Trophoblast cell (in vitro differentiated cells and primary cell): ENCODE data around the gene DNAH1.

Source experiments
- DNase-seq, 2 donors: peaks; one replicate each; pipeline ENCODE4 v3.0.0-alpha.2; 2016
- H2AFZ ChIP-seq: 2 replicates; pipeline ENCODE4 v1.6.1; 2013; ENCODE audit warnings: low read length, moderate library complexity, mild to moderate bottlenecking; ENCODE audit not compliant: insufficient read depth, poor library complexity
- H2AK5ac ChIP-seq: 2 replicates; pipeline ENCODE4 v1.6.1; 2013; ENCODE audit warnings: mild to moderate bottlenecking, low read length
- H2BK120ac ChIP-seq: 2 replicates; pipeline ENCODE4 v1.6.1; 2013; ENCODE audit warnings: low read length, mild to moderate bottlenecking, moderate library complexity; ENCODE audit not compliant: insufficient read depth, poor library complexity
- H2BK12ac ChIP-seq: 2 replicates; pipeline ENCODE4 v1.6.1; 2013; ENCODE audit warnings: mild to moderate bottlenecking, low read length, moderate library complexity
- H2BK5ac ChIP-seq: 2 replicates; pipeline ENCODE4 v1.6.1; 2013; ENCODE audit warnings: low read length, low read depth, moderate library complexity, mild to moderate bottlenecking; ENCODE audit not compliant: poor library complexity
- H3K14ac ChIP-seq: 2 replicates; pipeline ENCODE4 v1.6.1; 2013; ENCODE audit warnings: mild to moderate bottlenecking, low read length
- H3K18ac ChIP-seq: 2 replicates; pipeline ENCODE4 v1.6.1; 2013; ENCODE audit warnings: mild to moderate bottlenecking, low read length
- H3K23ac ChIP-seq: 2 replicates; pipeline ENCODE4 v1.6.1; 2013; ENCODE audit warnings: low read length
- H3K27ac ChIP-seq: 2 replicates; pipeline ENCODE4 v1.5.1; 2013; ENCODE audit warnings: low read depth, mild to moderate bottlenecking, inconsistent platforms, low read length, moderate library complexity
- H3K27me3 ChIP-seq: 2 replicates; pipeline ENCODE4 v1.6.1; 2013; ENCODE audit warnings: inconsistent platforms, mild to moderate bottlenecking, low read length, moderate library complexity; ENCODE audit not compliant: insufficient read depth
- H3K36me3 ChIP-seq, 2 experiments: 1 replicate in 1 of 2; 2 replicates in 1 of 2; pipeline ENCODE4 v1.6.1; 2013; ENCODE audit warnings: low read length in 2 of 2, mild to moderate bottlenecking in 2 of 2, moderate library complexity in 1 of 2; ENCODE audit not compliant: insufficient read depth in 2 of 2, control insufficient read depth in 1 of 2
- H3K4ac ChIP-seq: 2 replicates; pipeline ENCODE4 v1.6.1; 2013; ENCODE audit warnings: low read depth, mild to moderate bottlenecking, low read length, moderate library complexity
- H3K4me1 ChIP-seq, 2 experiments: 1 replicate in 1 of 2; 2 replicates in 1 of 2; pipeline ENCODE4 v1.6.1; 2013; ENCODE audit warnings: low read length in 2 of 2, mild to moderate bottlenecking in 2 of 2, moderate library complexity in 1 of 2; ENCODE audit not compliant: insufficient read depth in 2 of 2, control insufficient read depth in 1 of 2
- H3K4me2 ChIP-seq: 2 replicates; pipeline ENCODE4 v1.6.1; 2013; ENCODE audit warnings: inconsistent platforms, mild to moderate bottlenecking, low read length, moderate library complexity
- H3K4me3 ChIP-seq: 2 replicates; pipeline ENCODE4 v1.5.1; 2013; ENCODE audit warnings: mild to moderate bottlenecking, low read depth, low read length, inconsistent platforms
- H3K79me1 ChIP-seq: one replicate; pipeline ENCODE4 v1.6.1; 2013; ENCODE audit warnings: low read length
- H3K79me2 ChIP-seq: 2 replicates; pipeline ENCODE4 v1.6.1; 2013; ENCODE audit warnings: low read length, mild to moderate bottlenecking; ENCODE audit not compliant: control insufficient read depth, insufficient read depth, poor library complexity
- H3K9ac ChIP-seq: 2 replicates; pipeline ENCODE4 v1.6.1; 2013; ENCODE audit warnings: mild to moderate bottlenecking, low read length
- H3K9me3 ChIP-seq: 2 replicates; pipeline ENCODE4 v1.6.1; 2013; ENCODE audit warnings: low read depth, mild to moderate bottlenecking, control low read depth, inconsistent platforms, low read length; ENCODE audit not compliant: insufficient read depth
- H4K12ac ChIP-seq: 2 replicates; pipeline ENCODE4 v1.6.1; 2013; ENCODE audit warnings: low read depth, mild to moderate bottlenecking, low read length, moderate library complexity
- H4K8ac ChIP-seq: 2 replicates; pipeline ENCODE4 v1.6.1; 2013; ENCODE audit warnings: low read depth, mild to moderate bottlenecking, low read length, moderate library complexity
- H4K91ac ChIP-seq: one replicate; pipeline ENCODE4 v1.6.1; 2013; ENCODE audit warnings: low read depth, mild to moderate bottlenecking, low read length, moderate library complexity
- WGBS: extraction: QIAGEN DNeasy Blood & Tissue Kit; methylation state at CpG from one replicate; pipeline ENCODE4 v1.1.7; 2013; ENCODE audit warnings: missing lambda C conversion rate; ENCODE audit not compliant: insufficient read length, insufficient coverage; ENCODE audit errors: extremely low coverage; 5-methylcytosine and 5-hydroxymethylcytosine counted together

The DNAH1 gene

GRCh38 chr3:52306978-52307377, 9.1 kb upstream of the DNAH1 start:
- Histone ChIP-seq H2BK120ac (no peak overlapping the region), H4K12ac (no peak overlapping the region), H3K9me3 (no peaks in the 10 kb centered on the region), H2AFZ (no peak overlapping the region), H2AK5ac (no peak overlapping the region), H3K27ac (no peak overlapping the region), H3K14ac (no peak overlapping the region), H3K4me2 (no peak overlapping the region), H3K4ac (no peak overlapping the region), H3K79me2 (no peaks in the 10 kb centered on the region), H3K27me3 (no peaks in the 10 kb centered on the region), H3K4me3 (no peak overlapping the region), H3K23ac (no peak overlapping the region), H4K8ac (no peak overlapping the region), H3K4me1 (peaks cover 0 to 2% of the 10 kb centered on the region in 2 experiments), H3K79me1 (no peaks in the 10 kb centered on the region), H2BK5ac (no peak overlapping the region), H2BK12ac (no peak overlapping the region), H3K36me3 (no peaks in the 10 kb centered on the region), H4K91ac (no peak overlapping the region), H3K18ac (no peak overlapping the region), H3K9ac (no peak overlapping the region)
- no CpG with 5 or more reads among the region's 4 CpGs for WGBS
- no peak for DNase-seq

DNA sequence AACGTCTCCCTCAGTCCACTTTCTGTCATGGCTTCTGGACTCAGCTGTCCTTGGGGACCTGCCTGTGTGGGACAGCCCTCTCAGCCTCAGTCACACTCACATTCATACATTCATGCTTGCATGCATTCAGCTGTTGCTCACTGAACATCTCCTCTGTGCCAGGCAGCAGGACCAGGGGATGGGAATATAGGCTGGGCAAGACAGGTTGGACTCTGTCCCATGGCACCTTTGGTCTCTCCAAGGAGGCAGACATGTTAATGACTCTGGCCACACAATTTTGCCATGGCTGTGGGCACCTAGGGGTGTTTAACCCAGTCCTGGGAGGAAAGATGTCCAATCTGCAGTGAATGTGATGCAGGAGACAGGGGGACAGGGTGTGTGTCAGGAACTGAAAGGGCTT, 7.8 kb upstream of the DNAH1 start:
- Histone ChIP-seq H3K4me2 (no peak overlapping the region), H3K9me3 (no peaks in the 10 kb centered on the region), H2BK120ac (no peak overlapping the region), H3K27ac (no peak overlapping the region), H3K27me3 (no peaks in the 10 kb centered on the region), H2AFZ (no peak overlapping the region), H3K9ac (no peak overlapping the region), H4K12ac (no peak overlapping the region), H3K18ac (no peak overlapping the region), H3K14ac (no peak overlapping the region), H2BK5ac (no peak overlapping the region), H4K91ac (no peak overlapping the region), H3K79me1 (no peaks in the 10 kb centered on the region), H3K36me3 (no peaks in the 10 kb centered on the region), H3K23ac (no peak overlapping the region), H3K4me3 (no peak overlapping the region), H3K79me2 (no peaks in the 10 kb centered on the region), H3K4ac (no peak overlapping the region), H3K4me1 (peaks cover 2 to 4% of the 10 kb centered on the region in 2 experiments), H2BK12ac (no peak overlapping the region), H4K8ac (no peak overlapping the region), H2AK5ac (no peak overlapping the region)
- DNase-seq: no peak
- WGBS: no CpG with 5 or more reads among the region's 1 CpG

GRCh38 chr3:52310861-52311575, 5.1 kb upstream of the DNAH1 start:
- peaks cover 13 to 15% of the 10 kb centered on the region in 2 experiments for H3K4me1 ChIP-seq
- no peak overlapping the region for H4K91ac ChIP-seq
- H2AFZ ChIP-seq: no peak overlapping the region
- no peak overlapping the region for H3K18ac ChIP-seq
- no peak overlapping the region for H4K12ac ChIP-seq
- H3K36me3 ChIP-seq: no peaks in the 10 kb centered on the region
- no peak overlapping the region for H2BK120ac ChIP-seq
- WGBS: no CpG with 5 or more reads among the region's 9 CpGs
- H3K4ac ChIP-seq: no peak overlapping the region
- H3K27me3 ChIP-seq: no peaks in the 10 kb centered on the region
- H4K8ac ChIP-seq: no peak overlapping the region
- H3K9ac ChIP-seq: no peak overlapping the region
- H3K79me1 ChIP-seq: no peaks in the 10 kb centered on the region
- H3K14ac ChIP-seq: no peak overlapping the region
- no peaks in the 10 kb centered on the region for H3K9me3 ChIP-seq
- no peak overlapping the region for H3K23ac ChIP-seq
- no peak for DNase-seq
- no peaks in the 10 kb centered on the region for H3K79me2 ChIP-seq
- no peak overlapping the region for H2AK5ac ChIP-seq
- H3K27ac ChIP-seq: no peak overlapping the region
- no peak overlapping the region for H2BK12ac ChIP-seq
- H2BK5ac ChIP-seq: no peak overlapping the region
- H3K4me2 ChIP-seq: no peak overlapping the region
- no peak overlapping the region for H3K4me3 ChIP-seq

DNA sequence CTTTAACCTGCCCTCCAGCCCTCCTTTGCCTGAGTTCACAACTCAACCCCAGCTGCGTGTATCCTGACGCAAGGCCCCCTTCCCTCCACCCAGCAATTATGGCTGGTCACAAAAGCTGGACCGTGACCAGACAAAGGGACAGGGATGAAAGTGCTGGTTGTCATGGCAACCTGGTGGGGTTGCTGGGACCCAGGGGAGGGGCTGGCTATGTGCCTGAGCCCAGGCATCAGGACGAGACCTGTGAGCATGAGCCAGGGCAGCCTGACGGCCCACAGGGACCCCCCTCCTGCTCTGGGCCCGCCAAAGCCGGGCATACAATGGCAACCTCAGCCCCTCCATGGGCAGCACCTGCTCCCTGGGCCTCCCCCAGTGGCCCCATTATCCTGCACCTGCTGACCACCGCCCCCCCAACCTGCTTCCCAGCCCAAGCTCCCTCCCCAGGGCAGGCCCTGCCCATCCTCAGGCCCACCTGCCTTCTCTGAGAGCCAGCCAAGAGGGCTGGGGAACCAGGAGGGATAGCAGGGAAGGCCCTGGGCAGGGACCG, 4.5 kb upstream of the DNAH1 start:
- no peak overlapping the region for H3K4ac ChIP-seq
- no CpG with 5 or more reads among the region's 9 CpGs for WGBS

More for the DNA sequence above, 4.5 kb upstream of the DNAH1 start:
- Histone ChIP-seq H3K4me2 (no peak overlapping the region), H3K18ac (no peak overlapping the region), H4K8ac (no peak overlapping the region), H3K27ac (no peak overlapping the region), H3K79me1 (no peaks in the 10 kb centered on the region), H3K27me3 (no peaks in the 10 kb centered on the region), H3K79me2 (no peaks in the 10 kb centered on the region), H3K36me3 (no peaks in the 10 kb centered on the region), H3K4me1 (peaks cover 13 to 15% of the 10 kb centered on the region in 2 experiments), H2AK5ac (no peak overlapping the region), H3K14ac (no peak overlapping the region), H2BK5ac (no peak overlapping the region), H4K12ac (no peak overlapping the region), H2BK120ac (no peak overlapping the region), H3K9me3 (no peaks in the 10 kb centered on the region), H3K23ac (no peak overlapping the region), H2BK12ac (no peak overlapping the region), H4K91ac (no peak overlapping the region), H2AFZ (no peak overlapping the region), H3K4me3 (no peak overlapping the region), H3K9ac (no peak overlapping the region)
- no peak for DNase-seq
